GM15510 (cell line): Measurements from ENCODE around the gene SCN2B.

Experiments
- POLR2A ChIP-seq: IDR thresholded peaks from 3 replicates; pipeline ENCODE4 v1.6.1; 2011; ENCODE audit warnings: borderline replicate concordance; ENCODE audit not compliant: insufficient read length; ENCODE audit errors: extremely low read depth

SCN2B gene

DNA sequence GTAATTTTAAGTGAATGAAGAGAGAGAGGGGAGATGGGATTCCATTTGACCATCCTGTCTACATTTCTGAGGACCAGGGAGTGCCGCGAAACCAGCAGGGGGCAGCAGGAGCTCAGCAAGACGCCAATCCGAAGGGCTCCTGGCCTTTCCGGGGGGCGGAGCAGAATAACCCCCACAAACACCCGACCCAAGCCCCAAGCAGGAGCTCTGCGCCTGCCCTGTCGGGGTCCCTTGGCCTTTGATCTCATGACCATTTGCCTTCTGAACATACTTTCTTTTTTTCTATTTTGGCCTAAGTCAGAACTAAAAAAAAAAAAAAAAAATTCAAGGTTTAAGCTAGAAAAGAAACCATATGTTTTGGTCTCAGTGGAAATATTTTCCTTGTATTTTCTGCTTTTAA, 21.9 kb upstream of the SCN2B start:
- no peak for TF ChIP-seq POLR2A

GRCh38 chr11:118194835-118195627, 18.6 kb upstream of the SCN2B start:
- no peak for TF ChIP-seq POLR2A

GRCh38 chr11:118193910-118194566, 17.6 kb upstream of the SCN2B start:
- TF ChIP-seq POLR2A, result no peak

GRCh38 chr11:118186346-118187107, 10.1 kb upstream of the SCN2B start:
- TF ChIP-seq POLR2A, result no peak

DNA sequence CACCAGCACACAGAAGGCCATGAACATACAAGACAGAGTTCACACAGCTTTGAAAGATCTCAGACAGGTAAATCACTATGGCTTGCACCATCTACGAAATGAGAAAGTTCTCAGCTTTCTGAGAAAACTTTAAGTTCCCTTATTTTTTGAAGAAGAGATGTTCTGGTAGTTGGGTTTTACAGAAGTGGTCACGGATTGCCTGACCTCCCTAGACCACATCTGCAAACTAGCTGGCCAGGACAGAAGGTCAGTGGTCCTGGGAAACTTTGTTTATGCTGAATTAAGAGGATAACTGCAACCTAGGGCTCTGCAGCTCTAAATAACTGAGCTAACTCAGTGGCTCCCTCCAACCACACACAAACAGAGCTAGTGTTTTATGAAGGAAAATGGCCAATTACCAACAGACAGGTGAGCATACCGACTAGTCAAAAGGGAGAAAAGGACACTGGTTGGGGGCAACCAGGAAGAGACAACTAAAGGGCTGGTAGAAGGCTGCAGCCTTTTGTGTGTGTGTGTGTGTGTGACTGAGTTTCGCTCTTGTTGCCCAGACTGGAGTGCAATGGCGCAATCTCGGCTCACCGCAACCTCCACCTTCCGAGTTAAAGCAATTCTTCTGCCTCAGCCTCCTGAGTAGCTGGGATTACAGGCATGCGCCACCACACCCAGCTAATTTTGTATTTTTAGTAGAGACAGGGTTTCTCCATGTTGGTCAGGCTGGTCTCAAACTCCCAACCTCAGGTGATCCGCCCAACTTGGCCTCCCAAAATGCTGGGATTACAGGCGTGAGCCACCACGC, 8.5 kb upstream of the SCN2B start:
- no peak for TF ChIP-seq POLR2A

DNA sequence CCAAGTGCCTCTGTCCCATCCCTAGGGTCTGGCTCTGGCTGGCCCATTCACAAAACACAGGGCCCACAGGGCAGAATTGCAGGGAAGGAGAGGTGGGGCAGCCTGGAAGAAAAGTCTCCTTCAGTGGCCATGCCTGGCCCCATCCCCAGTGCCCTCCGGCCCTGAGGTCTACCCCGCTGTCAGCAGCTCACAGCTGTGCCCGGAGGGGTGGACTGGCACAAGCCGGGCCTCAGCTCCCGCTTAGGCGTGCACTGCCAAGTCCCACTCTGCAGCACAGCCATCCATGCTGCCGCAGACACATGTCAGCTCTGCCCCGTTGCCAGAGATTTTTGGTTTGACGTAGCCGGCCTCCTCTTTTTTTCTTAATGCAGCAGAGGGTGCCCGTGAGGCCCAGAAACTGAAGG, 3.9 kb upstream of the SCN2B start:
- no peak for TF ChIP-seq POLR2A

- no peak for TF ChIP-seq POLR2A
Observed at GRCh38 chr11:118176778-118177134, 317 bp upstream of the SCN2B start.

DNA sequence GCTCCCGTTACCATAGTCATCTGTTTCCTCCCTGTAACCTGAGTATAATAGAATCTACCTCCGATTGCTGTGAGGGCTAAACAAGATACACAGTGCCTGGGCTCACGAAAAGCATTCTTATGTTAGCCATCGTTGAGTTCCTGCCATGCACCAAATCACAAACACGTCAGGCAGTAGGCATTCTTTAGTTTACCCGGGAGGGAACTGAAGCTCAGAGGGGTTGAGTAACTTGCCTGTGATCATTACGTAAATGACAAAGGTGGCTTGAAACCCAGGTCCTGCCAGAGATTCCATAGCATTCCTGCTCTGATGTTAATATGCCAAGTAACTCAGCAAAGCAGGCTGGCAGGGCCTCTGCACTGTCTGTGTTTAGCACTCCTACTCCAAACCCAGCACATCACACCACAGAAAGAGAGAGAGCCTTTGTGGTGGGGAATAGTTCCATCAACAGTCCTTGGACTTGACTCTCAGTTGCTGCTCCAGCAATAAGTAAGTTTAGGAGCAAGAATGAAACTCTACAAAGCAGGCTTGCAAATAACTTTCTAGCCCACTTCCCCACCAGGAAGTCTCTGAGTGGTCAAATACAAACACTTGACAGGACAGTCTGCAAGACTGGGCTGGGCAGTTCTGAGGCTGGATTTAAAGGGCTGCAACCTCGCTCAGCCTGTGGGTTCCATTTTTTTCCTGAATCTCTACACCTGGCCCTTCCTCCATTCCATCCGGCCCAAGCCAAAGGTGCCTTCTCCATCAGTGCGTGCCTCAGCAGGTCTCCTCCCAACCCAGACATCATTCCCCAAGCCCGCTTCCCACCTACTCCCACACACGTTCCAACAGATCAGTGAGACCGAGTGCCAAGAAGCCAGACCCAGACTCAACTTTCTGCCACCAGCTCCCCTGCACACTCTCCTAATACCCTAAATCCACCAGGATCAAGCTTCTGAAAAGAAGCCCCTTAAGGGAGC, 1.1 kb downstream of the SCN2B start:
- no peak for TF ChIP-seq POLR2A

DNA sequence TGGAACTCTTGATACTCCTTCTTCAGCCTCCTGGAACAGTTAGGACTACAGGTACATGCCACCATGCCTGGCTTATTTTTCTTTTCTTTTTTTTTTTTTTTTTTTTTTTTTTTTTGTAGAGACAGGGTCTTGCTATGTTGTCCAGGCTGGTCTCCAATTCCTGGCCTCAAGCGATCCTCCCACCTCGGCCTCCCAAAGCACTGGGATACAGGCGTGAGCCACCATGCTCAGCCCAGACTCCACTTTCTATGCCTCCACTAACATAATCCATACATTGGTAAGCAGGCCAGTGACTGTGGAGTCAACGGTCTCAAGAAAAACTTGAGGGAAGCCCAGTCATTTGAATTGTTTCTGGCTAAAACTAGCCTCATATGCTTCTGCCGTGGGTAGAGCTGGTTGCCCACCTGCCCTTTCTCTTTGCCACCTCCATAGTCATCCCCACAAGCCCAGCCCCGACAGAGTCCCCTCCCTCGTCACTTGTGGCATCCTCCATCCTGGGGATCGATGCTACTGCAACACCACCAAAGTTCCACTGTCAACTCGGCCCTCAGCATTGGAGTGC, 2.4 kb downstream of the SCN2B start:
- TF ChIP-seq POLR2A, result no peak

GRCh38 chr11:118172356-118172755, 4.1 kb downstream of the SCN2B start:
- no peak for TF ChIP-seq POLR2A

- no peak for TF ChIP-seq POLR2A
Observed at GRCh38 chr11:118171269-118172062, 5.0 kb downstream of the SCN2B start.

DNA sequence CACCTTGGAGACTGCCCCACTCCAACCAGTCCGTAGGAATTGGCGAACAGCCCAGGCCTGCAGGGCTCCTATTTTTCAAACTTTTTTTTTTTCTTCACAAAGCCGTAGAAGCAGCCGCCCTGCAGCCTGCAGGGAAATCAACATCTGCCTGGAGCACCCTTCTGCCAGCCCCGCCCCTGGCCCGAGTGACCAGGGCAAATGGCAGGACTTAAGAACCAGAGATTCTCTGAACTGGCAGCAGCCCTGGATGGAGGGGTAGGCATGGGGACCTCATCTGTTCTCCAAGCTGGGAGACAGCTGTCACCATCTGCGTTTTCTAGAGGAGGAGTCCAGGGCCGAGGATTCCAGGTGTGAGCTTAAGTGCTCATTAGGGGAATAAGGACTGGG, 5.6 kb downstream of the SCN2B start:
- no peak for TF ChIP-seq POLR2A

DNA sequence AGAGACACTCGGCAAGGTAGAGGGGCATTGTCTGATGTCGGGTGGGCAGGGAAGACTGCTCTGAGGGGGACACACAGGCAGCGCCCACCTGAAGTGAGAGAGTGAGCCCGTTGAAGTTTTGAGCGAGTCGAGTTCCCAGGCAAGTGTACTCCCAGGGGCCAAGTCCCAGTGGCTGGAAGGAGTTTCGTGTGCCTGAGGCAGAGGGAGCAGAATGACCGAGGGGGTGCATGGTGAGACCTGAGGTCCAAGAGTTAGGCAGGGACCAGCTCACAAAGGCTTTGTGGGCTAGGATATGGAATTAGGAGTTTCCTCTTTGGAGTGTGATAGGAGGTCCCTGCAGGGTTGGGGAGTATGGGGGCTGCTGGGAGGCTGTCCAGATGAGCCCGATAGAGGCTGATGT, 6.2 kb downstream of the SCN2B start:
- no peak for TF ChIP-seq POLR2A
